HL-60 (cell line): Measurements from ENCODE around the gene NAA25.

Experiments used
- DNase-seq, 2 experiments: peaks; one replicate each; pipeline ENCODE4 v3.0.0-alpha.2; 2010 to 2020; ENCODE audit warnings: low read depth in 1 of 2, low spot score in 1 of 2
- H3K27ac ChIP-seq: fragments of 250-450 bp; sonication (Bioruptor Pico); replicated peaks from 2 replicates; pipeline ENCODE4 v1.5.1; 2020; ENCODE audit warnings: mild to moderate bottlenecking, moderate library complexity
- H3K27me3 ChIP-seq: fragments of 250-450 bp; sonication (Bioruptor Pico); 2 replicates; pipeline ENCODE4 v1.5.1; 2021; ENCODE audit warnings: mild to moderate bottlenecking, moderate library complexity; ENCODE audit not compliant: insufficient read depth, poor library complexity, severe bottlenecking
- H3K4me3 ChIP-seq: replicated peaks from 2 replicates; pipeline ENCODE4 v1.5.1; 2011; ENCODE audit warnings: mild to moderate bottlenecking, control low read depth, low read length; ENCODE audit not compliant: insufficient read depth
- GABPA ChIP-seq: IDR thresholded peaks from 2 replicates; pipeline ENCODE4 v1.6.1; 2012; ENCODE audit warnings: low read depth
- POLR2AphosphoS5 ChIP-seq: IDR thresholded peaks from 2 replicates; pipeline ENCODE4 v1.6.1; 2012; ENCODE audit warnings: low read depth
- SPI1 ChIP-seq: IDR thresholded peaks from 2 replicates; pipeline ENCODE4 v1.6.1; 2012; ENCODE audit warnings: low read depth, mild to moderate bottlenecking, borderline replicate concordance
- TF ChIP-seq, protein P1 (sequence below): IDR thresholded peaks from one replicate; pipeline ENCODE4 v1.5.1; 2011; ENCODE audit warnings: low read length, control low read depth, inconsistent platforms; ENCODE audit not compliant: insufficient read depth
- TF ChIP-seq, protein P2 (sequence below): IDR thresholded peaks from 2 replicates; pipeline ENCODE4 v1.6.1; 2012; ENCODE audit warnings: low read depth; ENCODE audit not compliant: insufficient replicate concordance

Gene NAA25

DNA sequence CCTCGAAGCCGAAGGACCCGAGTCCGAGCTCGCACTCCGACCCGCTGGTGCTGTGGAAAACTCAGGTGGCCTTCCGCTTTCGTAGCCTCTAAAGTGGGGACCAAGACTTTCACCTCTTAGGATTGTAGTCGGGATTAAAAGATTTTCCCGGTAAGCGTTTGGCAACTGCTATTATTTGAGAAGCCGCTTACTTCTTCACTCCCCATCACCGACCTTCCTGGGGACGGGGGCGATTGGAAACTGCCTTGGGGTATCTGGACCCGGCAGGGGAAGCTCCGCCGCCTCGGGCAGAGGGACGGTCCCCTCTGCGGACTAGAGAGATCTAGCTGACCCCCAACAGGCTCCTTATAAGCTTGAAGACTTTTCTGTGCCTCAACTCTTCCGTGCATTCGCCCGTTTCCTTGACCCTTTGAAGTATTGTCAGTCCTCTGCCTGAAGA lies 17.4 kb upstream of the NAA25 start:
- TF ChIP-seq, protein P1, sequence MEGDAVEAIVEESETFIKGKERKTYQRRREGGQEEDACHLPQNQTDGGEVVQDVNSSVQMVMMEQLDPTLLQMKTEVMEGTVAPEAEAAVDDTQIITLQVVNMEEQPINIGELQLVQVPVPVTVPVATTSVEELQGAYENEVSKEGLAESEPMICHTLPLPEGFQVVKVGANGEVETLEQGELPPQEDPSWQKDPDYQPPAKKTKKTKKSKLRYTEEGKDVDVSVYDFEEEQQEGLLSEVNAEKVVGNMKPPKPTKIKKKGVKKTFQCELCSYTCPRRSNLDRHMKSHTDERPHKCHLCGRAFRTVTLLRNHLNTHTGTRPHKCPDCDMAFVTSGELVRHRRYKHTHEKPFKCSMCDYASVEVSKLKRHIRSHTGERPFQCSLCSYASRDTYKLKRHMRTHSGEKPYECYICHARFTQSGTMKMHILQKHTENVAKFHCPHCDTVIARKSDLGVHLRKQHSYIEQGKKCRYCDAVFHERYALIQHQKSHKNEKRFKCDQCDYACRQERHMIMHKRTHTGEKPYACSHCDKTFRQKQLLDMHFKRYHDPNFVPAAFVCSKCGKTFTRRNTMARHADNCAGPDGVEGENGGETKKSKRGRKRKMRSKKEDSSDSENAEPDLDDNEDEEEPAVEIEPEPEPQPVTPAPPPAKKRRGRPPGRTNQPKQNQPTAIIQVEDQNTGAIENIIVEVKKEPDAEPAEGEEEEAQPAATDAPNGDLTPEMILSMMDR, result no peak
- TF ChIP-seq POLR2AphosphoS5 (no peak), SPI1 (peak; percentile 25; the same call in 1 of the 2 replicates)
- Histone ChIP-seq H3K27me3 (no peaks in the 10 kb centered on the region), H3K4me3 (peak overlapping the region; percentile 71), H3K27ac (peak overlapping the region; percentile 75)
- peak in 1 of 2 experiments; percentile 10 for DNase-seq

DNA sequence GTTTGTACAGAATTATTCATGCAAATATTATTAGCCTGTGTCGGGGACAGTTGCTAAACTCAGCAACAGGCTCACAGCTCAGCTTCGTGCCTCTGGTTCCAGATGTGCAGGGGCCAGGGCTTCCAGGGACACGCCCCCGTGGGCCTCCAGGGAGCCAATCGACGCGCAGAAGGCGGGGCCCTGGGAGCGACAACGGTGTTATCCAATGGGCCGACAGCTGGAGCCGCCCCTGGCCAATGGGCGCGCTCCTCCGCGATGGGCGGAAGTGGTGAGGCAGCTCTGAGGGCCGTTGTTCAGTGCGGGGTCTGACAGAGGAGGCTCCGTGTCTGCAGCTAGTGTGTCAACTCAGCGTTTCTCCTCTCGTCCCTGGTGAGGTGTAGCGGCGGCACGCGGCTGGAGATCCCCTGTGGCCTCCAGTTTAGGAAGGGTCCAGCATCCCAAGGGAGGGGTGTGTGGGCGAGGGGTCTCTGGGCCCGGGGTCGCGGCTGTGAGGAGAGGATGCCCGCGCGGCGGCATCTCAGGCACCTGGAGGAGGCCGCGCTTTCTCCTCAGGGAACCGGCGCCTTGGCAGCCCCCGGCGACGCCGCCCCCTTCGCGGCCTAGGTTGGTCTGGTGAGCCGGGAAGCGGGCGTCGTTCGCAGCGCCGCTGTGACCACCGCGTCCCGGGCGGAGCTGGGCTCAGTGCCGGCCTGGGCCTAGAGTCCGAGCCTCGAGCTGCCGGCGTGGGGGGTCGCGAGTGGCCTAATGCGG lies 16.8 kb upstream of the NAA25 start, which contains the start of gene TRAFD1:
Gene TRAFD1, plus strand, starts transcription at position 311 of the 750 bp plus-strand sequence. CDS start 4,963 bp downstream, outside the sequence.
- TF ChIP-seq, protein P2, sequence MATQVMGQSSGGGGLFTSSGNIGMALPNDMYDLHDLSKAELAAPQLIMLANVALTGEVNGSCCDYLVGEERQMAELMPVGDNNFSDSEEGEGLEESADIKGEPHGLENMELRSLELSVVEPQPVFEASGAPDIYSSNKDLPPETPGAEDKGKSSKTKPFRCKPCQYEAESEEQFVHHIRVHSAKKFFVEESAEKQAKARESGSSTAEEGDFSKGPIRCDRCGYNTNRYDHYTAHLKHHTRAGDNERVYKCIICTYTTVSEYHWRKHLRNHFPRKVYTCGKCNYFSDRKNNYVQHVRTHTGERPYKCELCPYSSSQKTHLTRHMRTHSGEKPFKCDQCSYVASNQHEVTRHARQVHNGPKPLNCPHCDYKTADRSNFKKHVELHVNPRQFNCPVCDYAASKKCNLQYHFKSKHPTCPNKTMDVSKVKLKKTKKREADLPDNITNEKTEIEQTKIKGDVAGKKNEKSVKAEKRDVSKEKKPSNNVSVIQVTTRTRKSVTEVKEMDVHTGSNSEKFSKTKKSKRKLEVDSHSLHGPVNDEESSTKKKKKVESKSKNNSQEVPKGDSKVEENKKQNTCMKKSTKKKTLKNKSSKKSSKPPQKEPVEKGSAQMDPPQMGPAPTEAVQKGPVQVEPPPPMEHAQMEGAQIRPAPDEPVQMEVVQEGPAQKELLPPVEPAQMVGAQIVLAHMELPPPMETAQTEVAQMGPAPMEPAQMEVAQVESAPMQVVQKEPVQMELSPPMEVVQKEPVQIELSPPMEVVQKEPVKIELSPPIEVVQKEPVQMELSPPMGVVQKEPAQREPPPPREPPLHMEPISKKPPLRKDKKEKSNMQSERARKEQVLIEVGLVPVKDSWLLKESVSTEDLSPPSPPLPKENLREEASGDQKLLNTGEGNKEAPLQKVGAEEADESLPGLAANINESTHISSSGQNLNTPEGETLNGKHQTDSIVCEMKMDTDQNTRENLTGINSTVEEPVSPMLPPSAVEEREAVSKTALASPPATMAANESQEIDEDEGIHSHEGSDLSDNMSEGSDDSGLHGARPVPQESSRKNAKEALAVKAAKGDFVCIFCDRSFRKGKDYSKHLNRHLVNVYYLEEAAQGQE, result no peak
- TF ChIP-seq GABPA (peak; percentile 69), POLR2AphosphoS5 (peak; percentile 85), SPI1 (peak; percentile 71)
- TF ChIP-seq, protein P1, result no peak
- peak; percentile 94 to 98 for DNase-seq
- Histone ChIP-seq H3K4me3 (peak within 1 kb of the TSS; percentile 71), H3K27ac (peak within 1 kb of the TSS; percentile 75), H3K27me3 (no peaks in the 10 kb centered on the region)

DNA sequence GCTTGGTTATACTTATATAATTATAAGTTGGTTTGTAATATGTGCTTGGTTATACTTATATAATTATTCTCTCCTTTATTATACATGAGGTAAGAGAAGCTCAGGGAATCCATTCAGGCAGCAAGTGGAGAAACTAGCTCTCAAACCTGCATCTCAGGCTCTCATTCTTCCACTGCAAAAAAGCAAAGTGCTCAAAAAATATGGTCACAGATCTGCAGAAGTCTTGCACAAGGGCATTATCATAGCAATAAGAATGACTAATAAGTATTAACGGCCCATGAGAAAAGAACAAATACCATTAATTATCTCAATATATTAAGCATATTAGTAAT lies 16.3 kb upstream of the NAA25 start:
- DNase-seq, result no peak
- no peak for TF ChIP-seq SPI1
- TF ChIP-seq, protein P1, result no peak
- no peak for TF ChIP-seq POLR2AphosphoS5
- TF ChIP-seq, protein P2, result no peak
- no peak for TF ChIP-seq GABPA
- H3K27ac ChIP-seq, result no peak overlapping the region
- no peaks in the 10 kb centered on the region for H3K27me3 ChIP-seq
- H3K4me3 ChIP-seq, result no peak overlapping the region
